Stimulated activated CD4-positive, alpha-beta T cell treated with anti-CD3 and anti-CD28 coated beads, Interleukin-12 subunit alpha, Interleukin-12 subunit beta, amount 100 ng/mL, for 4 hours (primary cell): ENCODE results near the gene OBP2A.

Experiments used
- DNase-seq: peaks from one replicate; pipeline ENCODE4 v3.0.0-alpha.2; 2020

OBP2A gene

DNA sequence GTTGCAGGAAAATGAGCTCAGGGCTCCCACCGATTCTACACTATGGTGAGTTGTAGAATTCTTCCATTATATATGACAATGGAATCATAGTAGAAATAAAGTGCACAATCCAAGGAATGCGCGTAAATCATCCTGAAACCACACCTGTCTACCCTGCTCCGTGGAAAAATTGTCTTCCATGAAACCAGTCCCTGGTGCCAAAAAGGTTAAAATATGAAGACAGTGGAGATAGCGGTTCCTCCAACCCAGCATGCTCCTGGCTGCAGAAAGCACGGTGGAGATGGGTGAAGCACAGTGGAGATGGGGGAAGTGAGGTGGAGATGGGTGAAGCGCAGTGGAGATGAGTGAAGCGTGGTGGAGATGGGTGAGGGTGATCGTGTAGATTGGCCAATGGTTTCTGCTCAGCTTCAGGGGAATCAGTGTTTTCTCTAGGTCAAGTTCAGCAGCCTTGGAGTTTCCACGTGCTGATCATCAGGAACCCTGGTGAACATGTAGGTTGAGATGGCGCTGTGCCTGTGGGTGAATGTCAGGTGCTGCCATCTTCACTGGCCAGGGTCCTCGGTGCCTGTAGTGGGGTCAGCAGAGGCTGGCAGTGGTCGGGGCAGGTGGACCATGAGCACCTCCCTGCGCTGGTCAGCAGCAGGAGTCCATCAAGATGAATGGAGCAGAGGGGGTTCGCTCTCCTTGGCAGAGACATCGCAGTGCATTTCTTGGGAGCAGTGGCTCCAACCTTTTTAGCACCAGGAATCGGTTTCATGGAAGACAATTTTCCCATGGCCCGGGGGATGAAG, 35.9 kb downstream of the OBP2A start:
- DNase-seq = no peak

DNA sequence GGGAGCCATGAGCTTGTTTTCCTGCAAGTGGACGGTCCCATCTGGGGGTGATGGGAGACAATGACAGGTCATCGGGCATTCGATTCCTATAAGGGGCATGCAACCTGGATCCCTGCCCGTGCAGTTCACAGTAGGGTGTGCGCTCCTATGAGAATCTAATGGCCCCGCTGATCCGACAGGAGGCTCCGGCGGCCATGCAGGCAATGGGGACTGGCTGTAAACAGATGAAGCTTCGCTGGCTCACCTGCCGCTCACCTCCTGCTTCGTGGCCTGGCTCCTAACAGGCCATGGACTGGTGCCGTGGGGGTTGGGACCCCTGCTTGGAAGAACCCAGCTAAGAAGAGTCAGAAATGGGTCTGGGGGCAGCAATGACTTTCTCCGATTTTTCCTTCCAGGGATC, 36.6 kb downstream of the OBP2A start:
- DNase-seq = no peak

DNA sequence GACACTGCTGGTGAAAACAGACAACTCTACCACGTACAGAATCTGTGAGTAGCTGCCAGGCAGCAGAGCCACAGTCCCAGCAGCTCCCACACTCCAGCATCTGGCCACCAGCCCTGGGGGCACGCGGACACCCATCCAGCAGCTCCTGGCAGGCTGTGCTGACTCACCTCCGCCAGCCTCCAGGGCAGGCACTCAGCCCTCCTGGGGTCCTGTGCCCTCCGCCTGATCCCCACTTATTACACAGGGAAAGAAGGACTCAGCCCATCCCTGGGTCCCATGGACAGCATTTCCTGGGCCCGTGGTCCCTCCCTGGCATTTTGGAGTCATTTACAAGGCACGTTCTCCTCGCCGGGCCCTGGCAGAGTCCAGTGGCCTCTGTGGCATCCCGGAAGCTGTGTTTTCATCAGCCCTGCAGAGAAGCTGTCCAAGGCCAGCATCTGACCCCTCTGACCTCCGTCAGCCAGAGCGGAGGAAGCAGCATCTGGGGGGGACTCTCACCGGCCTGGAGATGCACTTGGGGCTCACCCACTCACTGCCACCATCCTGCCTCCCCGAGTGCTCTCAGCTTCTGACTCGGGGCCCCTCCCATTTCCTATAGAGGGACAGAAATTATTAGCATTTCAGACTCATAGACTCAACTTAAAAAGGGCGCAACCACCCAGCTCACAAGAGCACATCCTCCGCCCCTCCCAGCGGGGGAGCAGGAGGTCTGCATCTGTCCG, 37.2 kb downstream of the OBP2A start:
- no peak for DNase-seq

DNA sequence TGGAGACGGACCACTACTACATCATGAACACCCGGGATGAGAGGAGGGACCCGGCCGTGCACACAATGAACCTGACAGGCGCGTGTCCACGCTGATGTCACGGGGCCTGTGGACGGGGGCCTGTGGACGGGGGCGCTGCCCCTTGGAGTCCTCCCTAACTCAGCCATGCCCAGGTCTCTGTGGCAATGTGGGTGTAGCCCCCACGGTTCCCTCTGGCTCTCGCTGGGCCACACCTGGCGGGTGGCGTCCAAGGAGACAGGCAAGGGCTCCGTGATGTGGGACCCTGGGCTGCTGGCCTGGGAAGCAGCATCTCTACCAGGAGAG, 37.7 kb downstream of the OBP2A start:
- no peak for DNase-seq

DNA sequence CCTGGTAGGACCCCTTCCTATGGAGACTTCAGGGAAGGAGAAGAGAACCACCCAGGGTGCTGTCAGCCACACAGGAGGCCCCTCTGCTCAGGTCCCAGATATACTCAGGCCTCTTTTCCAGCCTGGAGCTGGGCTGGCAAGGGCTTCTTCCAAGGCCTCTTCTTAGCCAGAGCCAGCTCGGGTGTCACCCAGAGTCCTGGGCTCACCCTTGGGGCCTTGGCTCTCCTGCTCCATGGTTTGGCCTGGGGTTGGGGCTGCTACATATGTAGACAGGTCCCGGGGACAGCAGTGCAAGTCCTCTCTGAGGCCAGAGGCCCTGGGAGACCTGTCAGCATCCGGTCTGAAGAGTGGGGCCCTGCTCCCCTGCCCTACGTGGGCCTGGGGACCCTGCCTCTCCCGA, 38.4 kb downstream of the OBP2A start:
- no peak for DNase-seq

DNA sequence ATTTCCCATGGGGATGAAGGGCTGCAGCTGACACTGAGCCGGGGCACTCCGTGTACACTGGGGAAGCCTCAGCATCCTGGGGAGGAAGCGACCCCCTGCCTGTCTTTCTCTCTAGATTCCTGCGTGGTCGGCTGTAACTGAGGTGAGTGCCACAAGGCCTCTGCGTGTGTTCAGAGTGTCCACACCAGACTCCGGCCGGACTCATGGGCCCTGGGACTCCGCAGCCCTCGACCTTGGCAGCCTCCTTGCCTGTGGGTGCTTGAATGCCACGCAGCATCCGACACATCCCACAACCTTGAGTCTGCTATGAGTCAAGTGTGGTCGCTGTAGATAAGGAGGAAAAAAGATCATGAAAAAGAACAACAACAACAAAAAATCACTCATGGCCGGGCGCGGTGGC, 39.0 kb downstream of the OBP2A start:
- no peak for DNase-seq

DNA sequence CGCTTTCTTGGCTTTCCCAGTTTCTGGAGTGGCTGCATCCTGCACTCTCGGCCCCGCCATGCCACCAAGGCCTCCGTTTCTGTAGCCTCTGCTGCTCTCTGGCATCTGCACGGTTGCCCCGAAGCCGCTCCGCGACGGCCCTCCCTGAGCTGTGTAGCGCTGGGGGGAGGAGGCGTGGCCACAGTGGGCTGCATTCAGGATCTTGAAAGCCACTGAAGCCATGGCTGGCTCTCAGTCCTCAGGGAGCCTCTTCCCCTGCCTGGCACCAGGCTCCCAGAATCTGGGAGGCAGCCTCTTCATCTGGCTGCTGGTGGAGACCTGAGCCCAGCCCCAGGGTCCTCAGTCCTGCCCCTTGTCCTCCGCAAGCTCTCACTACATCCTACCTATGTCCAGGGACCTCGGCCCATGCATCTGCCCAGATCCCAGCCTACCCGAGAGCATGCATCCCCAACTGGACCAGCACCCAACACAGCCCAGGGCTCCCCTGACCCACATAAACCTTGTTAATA, 40.7 kb downstream of the OBP2A start:
- DNase-seq = no peak

DNA sequence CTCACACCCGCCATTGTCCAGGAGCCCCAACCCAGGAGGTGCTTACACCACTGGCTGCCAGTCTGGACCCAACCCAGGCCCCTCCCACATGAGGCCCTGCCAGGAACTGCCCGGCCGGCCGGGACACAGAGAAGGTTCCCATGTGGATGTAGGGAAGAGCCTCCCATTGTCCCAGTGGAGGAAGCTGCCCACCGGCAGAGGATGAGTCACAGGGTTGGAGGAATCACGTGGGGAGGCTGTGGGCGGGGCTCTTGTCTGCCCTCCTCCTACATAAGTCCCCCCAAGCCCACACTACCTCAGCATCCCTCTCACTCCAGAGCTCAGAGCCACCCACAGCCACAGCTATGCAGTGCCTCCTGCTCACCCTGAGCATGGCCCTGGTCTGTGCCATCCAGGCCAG, 41.7 kb downstream of the OBP2A start:
- DNase-seq = no peak

DNA sequence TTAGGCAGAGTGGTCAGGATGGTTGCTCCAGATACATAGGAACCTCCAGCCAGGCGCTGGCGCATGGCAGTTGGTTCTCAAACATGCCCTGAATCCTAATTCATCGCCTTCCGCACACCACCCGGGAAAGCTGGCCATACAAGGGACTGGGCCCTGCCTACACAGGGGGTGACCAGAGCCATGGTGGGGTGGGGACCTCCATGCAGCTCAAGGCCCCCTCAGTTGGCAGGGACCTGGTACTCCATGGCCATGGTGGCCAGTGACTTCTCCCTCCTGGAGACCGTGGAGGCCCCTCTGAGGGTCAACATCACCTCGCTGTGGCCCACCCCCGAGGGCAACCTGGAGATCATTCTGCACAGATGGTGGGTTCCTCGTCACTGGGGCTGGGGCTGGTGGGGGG, 42.4 kb downstream of the OBP2A start:
- no peak for DNase-seq

DNA sequence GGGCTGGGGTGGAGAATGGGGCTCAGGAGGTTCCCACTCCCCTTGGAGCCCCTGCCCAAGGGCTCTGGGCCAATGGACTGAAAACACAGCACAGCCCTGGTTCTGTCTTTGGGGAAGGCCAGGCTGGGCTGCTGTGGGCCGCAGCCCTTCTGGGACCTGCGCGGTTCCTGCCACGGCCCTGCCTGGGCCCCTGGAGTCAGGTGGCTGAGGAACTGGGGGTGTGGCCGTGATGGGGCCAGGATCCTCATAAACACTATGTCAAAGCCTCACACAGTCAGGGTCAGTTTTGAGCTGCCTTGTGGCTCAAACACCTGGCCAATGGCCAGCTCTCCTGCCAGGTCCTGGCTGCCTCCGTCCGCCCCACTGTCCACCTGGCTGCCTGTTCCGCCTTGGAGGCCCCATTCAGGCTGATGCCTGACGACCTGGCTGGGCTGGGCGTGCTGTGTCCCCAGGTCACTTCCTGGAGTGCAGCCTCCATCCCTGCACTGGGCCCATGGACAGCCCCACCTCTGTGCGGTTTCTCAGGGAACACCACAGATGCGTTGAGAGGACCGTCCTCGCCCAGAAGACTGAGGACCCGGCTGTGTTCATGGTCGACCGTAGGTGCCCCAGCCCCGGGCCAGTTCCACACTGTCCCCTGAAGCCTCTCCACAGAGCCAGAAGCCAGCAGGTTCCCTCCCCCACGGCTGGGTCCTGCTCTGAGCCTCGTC, 43.1 kb downstream of the OBP2A start:
- DNase-seq = no peak

DNA sequence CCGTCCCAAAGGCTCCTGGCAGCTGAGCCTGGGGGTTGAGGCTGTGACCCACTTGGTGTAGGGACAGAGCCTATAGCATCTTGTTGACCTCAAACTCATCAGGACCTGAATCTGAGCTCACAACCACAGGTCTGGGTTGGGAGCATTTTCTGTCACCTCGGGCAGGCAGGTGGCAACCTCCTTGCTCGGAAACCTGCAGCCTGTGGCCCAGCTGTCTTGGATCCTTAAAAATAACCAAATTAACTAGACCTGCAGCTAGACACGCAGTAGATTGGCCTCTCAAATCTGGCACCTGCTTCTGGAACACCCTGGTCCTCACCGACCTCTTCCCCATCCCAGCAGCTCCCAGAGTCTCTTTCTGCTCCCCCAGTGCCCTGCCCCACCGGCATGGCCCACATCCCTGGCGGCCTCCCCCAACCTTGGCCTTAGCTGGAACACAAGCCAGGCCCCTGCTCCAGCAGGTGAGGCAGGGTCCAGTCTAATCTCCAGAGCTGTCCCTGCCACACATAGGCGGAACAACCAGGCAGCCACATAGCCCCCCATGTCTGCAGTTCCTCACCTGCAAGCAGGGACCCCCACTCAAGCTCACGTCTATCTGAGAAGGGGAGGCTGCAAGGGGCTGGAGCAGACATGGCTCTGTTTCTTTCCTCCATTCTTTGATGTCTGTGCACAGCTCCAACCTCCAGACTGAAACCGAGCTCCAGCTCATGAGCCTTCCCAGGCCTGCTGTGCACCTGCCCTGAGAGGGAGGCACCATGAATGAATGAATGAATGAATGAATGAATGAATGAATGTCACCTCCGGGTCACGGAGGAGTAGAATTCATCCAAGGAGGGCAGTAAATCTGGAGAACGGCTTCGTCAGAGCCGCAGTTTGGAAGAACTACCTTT, 43.9 kb downstream of the OBP2A start:
- DNase-seq = no peak

DNA sequence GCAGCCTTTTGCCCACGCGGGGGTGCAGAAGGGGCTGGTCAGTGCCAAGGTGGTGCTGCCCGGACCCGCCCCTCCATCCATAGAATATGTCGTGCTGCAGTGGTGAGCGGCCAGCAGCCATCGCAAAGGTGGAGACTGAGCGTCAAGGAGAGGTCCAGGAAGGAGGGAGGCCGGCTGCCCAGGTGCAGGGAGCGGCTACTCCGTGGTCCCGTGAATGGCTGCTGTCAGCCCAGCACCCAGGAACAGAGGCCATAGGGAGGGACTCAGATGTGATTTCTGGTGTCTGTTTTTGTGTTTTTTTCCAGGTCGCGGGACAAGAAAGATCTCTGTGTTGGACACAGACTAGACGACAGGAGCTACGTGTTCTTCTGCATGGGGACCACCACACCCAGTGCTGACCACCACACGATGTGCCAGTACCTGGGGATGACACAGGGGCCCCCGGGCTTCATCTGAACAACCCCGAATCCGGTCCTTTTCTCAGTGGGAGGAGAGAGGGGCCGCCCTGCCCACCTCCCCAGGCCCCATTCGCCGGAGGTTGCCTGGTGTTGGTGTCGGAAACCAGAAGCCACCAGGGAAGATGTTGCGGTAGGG, 44.7 kb downstream of the OBP2A start:
- no peak for DNase-seq

DNA sequence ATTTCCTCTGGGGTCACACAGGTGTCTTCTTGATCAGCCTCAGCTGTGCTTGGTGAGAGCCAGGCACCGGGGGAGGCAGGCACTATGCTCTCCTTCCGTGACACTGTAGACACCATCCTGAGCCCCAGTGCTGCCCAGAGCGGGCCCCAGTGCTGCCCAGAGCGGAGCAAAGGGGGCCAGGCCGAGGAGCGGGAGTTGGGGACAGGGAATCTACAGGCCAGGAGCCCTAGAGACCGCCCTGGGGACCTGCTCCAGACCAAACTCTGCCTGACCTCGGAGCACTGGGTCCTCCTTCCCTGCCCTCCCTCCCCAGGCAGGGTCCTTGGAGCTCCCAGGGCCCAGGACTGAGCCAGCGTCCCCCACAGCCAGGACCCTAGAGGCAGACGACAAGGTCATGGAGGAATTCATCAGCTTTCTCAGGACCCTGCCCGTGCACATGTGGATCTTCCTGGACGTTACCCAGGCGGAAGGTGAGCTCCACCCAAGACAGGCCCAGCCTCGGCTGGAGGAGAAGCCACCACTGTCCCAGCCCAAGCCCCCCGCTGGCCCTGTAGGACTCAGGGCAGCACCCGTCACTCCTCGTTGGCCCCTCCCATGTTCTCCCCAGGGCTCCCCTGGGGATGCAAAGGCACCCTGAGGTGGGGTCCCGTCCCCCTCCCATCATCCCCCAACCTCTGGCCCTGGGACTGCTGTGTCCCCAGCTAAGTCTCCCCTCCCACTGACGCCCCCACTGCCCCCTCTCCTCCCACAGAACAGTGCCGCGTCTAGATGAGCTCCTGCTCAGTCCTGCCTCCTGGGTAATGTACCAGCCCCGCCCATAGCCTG, 45.8 kb downstream of the OBP2A start:
- DNase-seq = no peak

DNA sequence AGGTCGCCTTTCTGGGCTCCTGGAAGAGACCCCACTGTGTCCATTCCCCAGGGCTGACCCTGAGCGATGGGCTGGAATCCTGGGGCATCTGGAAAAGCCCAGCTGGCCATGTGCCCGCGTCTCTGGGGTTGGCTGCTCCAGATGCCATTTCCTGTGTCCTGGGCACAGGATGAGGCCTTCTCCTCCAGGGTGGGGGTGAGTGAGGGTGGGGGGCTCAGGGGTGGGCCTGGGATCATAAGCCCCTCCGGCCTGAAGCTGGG, 46.3 kb downstream of the OBP2A start:
- DNase-seq = no peak

DNA sequence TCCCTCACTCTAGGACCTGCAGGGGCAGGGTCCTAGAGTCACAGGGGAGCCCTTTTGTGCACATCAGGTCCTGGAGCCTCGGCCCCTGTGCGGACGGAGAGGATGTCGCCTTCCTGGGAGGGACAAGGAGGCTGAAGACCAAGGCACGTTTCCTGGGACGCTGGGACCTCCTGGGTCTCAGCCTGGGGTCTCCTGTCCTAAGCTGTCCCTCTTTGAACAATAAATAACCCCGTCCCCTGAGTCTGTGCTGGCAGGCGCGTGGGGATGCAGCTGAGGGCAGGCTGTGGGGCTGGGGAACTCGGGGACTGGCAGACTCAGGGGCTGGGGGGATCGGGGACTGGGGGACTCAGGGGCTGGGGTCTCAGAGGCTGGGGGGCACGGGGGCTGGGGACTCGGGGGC, 46.7 kb downstream of the OBP2A start:
- DNase-seq = no peak

DNA sequence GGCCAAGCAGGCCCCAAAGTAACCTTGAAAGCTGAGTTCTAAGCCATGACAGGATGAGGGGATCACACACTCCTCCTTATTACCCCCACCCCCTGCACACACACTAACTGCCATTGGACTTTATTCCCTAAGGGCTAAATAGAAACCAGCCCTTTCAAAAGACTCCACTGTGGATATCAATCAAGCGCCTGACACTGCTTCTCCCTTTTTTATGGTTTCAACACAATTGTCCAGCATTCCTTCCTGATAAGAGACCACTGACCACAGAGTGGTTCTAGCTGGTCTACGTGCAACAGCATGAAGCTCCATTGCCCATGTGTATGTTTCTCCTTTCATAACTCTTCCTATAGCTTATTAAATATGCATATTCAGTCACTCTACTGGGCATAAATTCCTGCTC, 50.3 kb downstream of the OBP2A start:
- no peak for DNase-seq
